Hepatocyte (in vitro differentiated cells): Measurements from ENCODE around the gene SEZ6L2. TPM values are rescaled to one million over a fixed set of nuclear protein-coding genes. Genes with fewer than 3 reads are reported as not detected.

Experiments
- DNase-seq: peaks from one replicate; pipeline ENCODE4 v3.0.0-alpha.2; 2016; ENCODE audit warnings: low spot score
- H2AFZ ChIP-seq: fragments of 200-600 bp; sonication (generic); 2 replicates; pipeline ENCODE4 v1.6.0; 2016; ENCODE audit warnings: antibody characterized with exemption, mild to moderate bottlenecking
- H3K27ac ChIP-seq: fragments of 200-600 bp; sonication (generic); 2 replicates; pipeline ENCODE4 v1.5.1; 2016; ENCODE audit warnings: mild to moderate bottlenecking
- H3K27me3 ChIP-seq: fragments of 200-600 bp; sonication (generic); 2 replicates; pipeline ENCODE4 v1.6.1; 2016
- H3K36me3 ChIP-seq: fragments of 200-600 bp; sonication (generic); replicated peaks from 2 replicates; pipeline ENCODE4 v1.5.1; 2016; ENCODE audit warnings: low read depth; ENCODE audit not compliant: insufficient read depth
- H3K4me1 ChIP-seq: fragments of 200-600 bp; sonication (generic); 2 replicates; pipeline ENCODE4 v1.5.1; 2016; ENCODE audit warnings: mild to moderate bottlenecking, moderate library complexity; ENCODE audit not compliant: insufficient read depth
- H3K4me2 ChIP-seq: fragments of 200-600 bp; sonication (generic); 2 replicates; pipeline ENCODE4 v1.6.0; 2016
- H3K4me3 ChIP-seq: fragments of 200-600 bp; sonication (generic); 2 replicates; pipeline ENCODE4 v1.5.1; 2016; ENCODE audit warnings: mild to moderate bottlenecking
- H3K79me2 ChIP-seq: fragments of 200-600 bp; sonication (generic); 2 replicates; pipeline ENCODE4 v1.6.0; 2017; ENCODE audit warnings: mild to moderate bottlenecking
- H3K9me2 ChIP-seq: fragments of 200-600 bp; sonication (generic); replicated peaks from 2 replicates; pipeline ENCODE4 v1.6.0; 2017; ENCODE audit warnings: mild to moderate bottlenecking; ENCODE audit not compliant: insufficient read depth
- H3K9me3 ChIP-seq: fragments of 200-600 bp; sonication (generic); 2 replicates; pipeline ENCODE4 v1.5.1; 2016; ENCODE audit warnings: low read depth, mild to moderate bottlenecking
- H4K20me1 ChIP-seq: fragments of 200-600 bp; sonication (generic); 2 replicates; pipeline ENCODE4 v1.6.0; 2016; ENCODE audit warnings: mild to moderate bottlenecking; ENCODE audit not compliant: insufficient read depth, poor library complexity, severe bottlenecking
- CTCF ChIP-seq: fragments of 200-600 bp; sonication (generic); IDR thresholded peaks from 2 replicates; pipeline ENCODE4 v1.5.1; 2016; ENCODE audit warnings: antibody characterized with exemption, mild to moderate bottlenecking; ENCODE audit not compliant: poor library complexity
- EZH2 ChIP-seq: fragments of 200-600 bp; sonication (generic); IDR thresholded peaks from 2 replicates; pipeline ENCODE4 v1.6.1; 2016; ENCODE audit warnings: antibody characterized with exemption, mild to moderate bottlenecking, borderline replicate concordance
- EZH2phosphoT487 ChIP-seq: fragments of 200-600 bp; sonication (generic); IDR thresholded peaks from one replicate; pipeline ENCODE4 v1.6.1; 2018; ENCODE audit warnings: antibody characterized with exemption, mild to moderate bottlenecking, low read depth, moderate library complexity; ENCODE audit not compliant: unreplicated experiment, severe bottlenecking
- WGBS: methylation state at CpG from one replicate; pipeline ENCODE4 v1.1.6; 2016; ENCODE audit warnings: low lambda C conversion rate; ENCODE audit errors: missing lambda C conversion rate; 5-methylcytosine and 5-hydroxymethylcytosine counted together
- polyA plus RNA-seq: library from polyadenylated mRNA; unstranded; fragments of >200 nt; fragmentation: Nextera tagmentation; extraction: Ambion mirVana; gene quantifications from 2 replicates; pipeline ENCODE4 v1.2.1, GENCODE V29; 2016
- total RNA-seq: library from RNA; depleted of rRNA; stranded (reverse); fragments of >200 nt; gene quantifications from 2 replicates; pipeline ENCODE4 v1.2.3, GENCODE V29; 2014

The SEZ6L2 gene
- total and polyA plus RNA-seq, 2 experiments from 2014 or later: 36.1 to 39.9 TPM

DNA sequence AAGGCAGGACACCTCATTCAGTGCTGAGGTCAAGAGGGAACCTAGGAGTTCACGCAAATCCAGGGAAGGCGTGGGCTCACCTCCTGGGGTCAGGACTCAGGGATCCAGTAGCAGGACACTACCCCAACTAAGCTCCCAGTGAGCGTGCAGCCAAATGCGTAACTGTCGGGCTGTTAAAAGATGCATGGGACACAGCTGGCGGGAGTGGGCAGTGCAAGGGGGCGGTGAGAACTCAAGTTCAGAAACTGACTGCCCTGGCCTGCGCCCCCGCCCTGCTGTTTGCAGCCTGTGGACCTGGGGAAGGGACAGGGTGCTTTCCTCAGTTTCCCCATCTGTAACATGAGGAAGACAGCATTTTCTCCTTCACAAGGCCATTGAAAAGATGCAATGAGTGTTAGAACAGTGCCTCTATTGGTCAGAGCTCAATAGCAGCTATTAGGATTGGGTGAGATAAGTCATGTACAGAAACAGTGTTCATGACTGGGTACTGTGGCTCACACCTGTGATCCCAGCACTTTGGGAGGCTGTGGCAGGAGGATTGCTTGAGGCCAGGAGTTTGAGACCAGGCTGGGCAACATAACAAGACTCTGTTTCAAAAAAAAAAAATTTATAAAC lies 56.5 kb downstream of the SEZ6L2 start:
- H3K4me1 ChIP-seq: no peaks in the 10 kb centered on the region
- DNase-seq: no peak
- H3K9me2 ChIP-seq: no peaks in the 10 kb centered on the region
- no peaks in the 10 kb centered on the region for H3K36me3 ChIP-seq
- no peak overlapping the region for H3K4me2 ChIP-seq
- no peak overlapping the region for H3K27ac ChIP-seq
- H2AFZ ChIP-seq: no peak overlapping the region
- no peak overlapping the region for H3K4me3 ChIP-seq
- H4K20me1 ChIP-seq: no peaks in the 10 kb centered on the region
- no peaks in the 10 kb centered on the region for H3K9me3 ChIP-seq
- TF ChIP-seq EZH2 (no peak), CTCF (peak; percentile 12), EZH2phosphoT487 (no peak)
- H3K79me2 ChIP-seq: no peaks in the 10 kb centered on the region
- no peaks in the 10 kb centered on the region for H3K27me3 ChIP-seq
- WGBS: 84% methylated on average over 9 of the region's 9 CpGs

DNA sequence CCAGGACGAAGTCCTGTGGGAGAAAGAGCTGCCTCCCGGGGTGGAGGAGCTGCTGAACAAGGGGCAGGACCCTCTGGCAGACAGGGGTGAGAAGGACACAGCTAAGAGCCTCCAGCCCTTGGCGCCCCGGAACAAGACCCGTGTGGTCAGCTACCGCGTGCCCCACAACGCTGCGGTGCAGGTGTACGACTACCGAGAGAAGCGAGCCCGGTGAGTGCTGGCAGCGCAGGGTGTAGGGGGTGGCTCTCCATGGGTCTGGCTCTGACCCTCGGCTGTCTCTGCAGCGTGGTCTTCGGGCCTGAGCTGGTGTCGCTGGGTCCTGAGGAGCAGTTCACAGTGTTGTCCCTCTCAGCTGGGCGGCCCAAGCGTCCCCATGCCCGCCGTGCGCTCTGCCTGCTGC lies 57.7 kb downstream of the SEZ6L2 start:
- H3K79me2 ChIP-seq: no peaks in the 10 kb centered on the region
- H3K4me2 ChIP-seq: no peak overlapping the region
- TF ChIP-seq CTCF (no peak), EZH2phosphoT487 (no peak), EZH2 (no peak)
- H3K27me3 ChIP-seq: no peaks in the 10 kb centered on the region
- H2AFZ ChIP-seq: no peak overlapping the region
- no peaks in the 10 kb centered on the region for H3K9me2 ChIP-seq
- H3K4me1 ChIP-seq: no peaks in the 10 kb centered on the region
- no peaks in the 10 kb centered on the region for H3K36me3 ChIP-seq
- WGBS: 96% methylated on average over 23 of the region's 23 CpGs
- H4K20me1 ChIP-seq: no peaks in the 10 kb centered on the region
- no peaks in the 10 kb centered on the region for H3K9me3 ChIP-seq
- no peak overlapping the region for H3K27ac ChIP-seq
- no peak for DNase-seq
- no peak overlapping the region for H3K4me3 ChIP-seq

- Histone ChIP-seq H3K9me3 (no peaks in the 10 kb centered on the region), H3K27me3 (no peaks in the 10 kb centered on the region), H3K4me3 (no peak overlapping the region), H3K9me2 (no peaks in the 10 kb centered on the region), H2AFZ (no peak overlapping the region), H3K27ac (no peak overlapping the region), H4K20me1 (no peaks in the 10 kb centered on the region), H3K4me1 (no peaks in the 10 kb centered on the region), H3K79me2 (no peaks in the 10 kb centered on the region), H3K36me3 (no peaks in the 10 kb centered on the region), H3K4me2 (no peak overlapping the region)
- no peak for TF ChIP-seq EZH2
- no peak for TF ChIP-seq EZH2phosphoT487
- TF ChIP-seq CTCF: no peak
- no peak for DNase-seq
- 86% methylated on average over 10 of the region's 10 CpGs for WGBS
Measured at GRCh38 chr16:29840240-29840639, 59.1 kb downstream of the SEZ6L2 start.

GRCh38 chr16:29839822-29840221 lies 59.5 kb downstream of the SEZ6L2 start:
- Histone ChIP-seq H3K79me2 (no peaks in the 10 kb centered on the region), H4K20me1 (no peaks in the 10 kb centered on the region), H3K9me2 (no peaks in the 10 kb centered on the region), H3K4me2 (no peak overlapping the region), H3K27me3 (no peaks in the 10 kb centered on the region), H3K4me1 (no peaks in the 10 kb centered on the region), H2AFZ (no peak overlapping the region), H3K27ac (no peak overlapping the region), H3K36me3 (no peaks in the 10 kb centered on the region), H3K9me3 (no peaks in the 10 kb centered on the region), H3K4me3 (no peak overlapping the region)
- TF ChIP-seq CTCF (no peak), EZH2 (no peak), EZH2phosphoT487 (no peak)
- no peak for DNase-seq
- WGBS: 71% methylated on average over 6 of the region's 6 CpGs
